ENCODE results near the gene LRRC47. TPM values are rescaled to one million over a fixed set of nuclear protein-coding genes. Genes with fewer than 3 reads are reported as not detected.

The LRRC47 gene
- total and polyA plus RNA-seq, 2 of the 13 experiments (the other 11 are each of a cell fraction or from before 2014, with no cell fraction given), result 18.3 to 52.5 TPM

- TF ChIP-seq ZSCAN21 (CRISPR knock-in tag; IDR thresholded peaks at IDR 0.05; ENCODE audit: borderline replicate concordance) (peak; percentile 57; the same call in 1 of the 2 replicates), SNAPC4 (CRISPR knock-in tag; IDR thresholded peaks at IDR 0.05) (no peak), PHF21A (CRISPR knock-in tag; IDR thresholded peaks at IDR 0.05) (peak; percentile 40; the same call in 1 of the 2 replicates), RFXANK (CRISPR knock-in tag; IDR thresholded peaks at IDR 0.05) (no peak), EEA1 (CRISPR knock-in tag; IDR thresholded peaks at IDR 0.05; ENCODE audit: borderline replicate concordance) (no peak), MXD4 (CRISPR knock-in tag; IDR thresholded peaks at IDR 0.05) (peak; percentile 67; the same call in 1 of the 2 replicates), ZNF451 (CRISPR knock-in tag; IDR thresholded peaks at IDR 0.05) (peak; percentile 52; the same call in 1 of the 2 replicates), GRHL1 (CRISPR knock-in tag; conservative IDR thresholded peaks at IDR 0.05) (no peak), HOXA5 (CRISPR knock-in tag; IDR thresholded peaks at IDR 0.05) (0 out of 2 replicates have a peak, but pooled peaks have one; percentile 31), ZNF563 (CRISPR knock-in tag; IDR thresholded peaks at IDR 0.05) (no peak), PREB (CRISPR knock-in tag; IDR thresholded peaks at IDR 0.05) (no peak)
- TF ChIP-seq, protein P1, sequence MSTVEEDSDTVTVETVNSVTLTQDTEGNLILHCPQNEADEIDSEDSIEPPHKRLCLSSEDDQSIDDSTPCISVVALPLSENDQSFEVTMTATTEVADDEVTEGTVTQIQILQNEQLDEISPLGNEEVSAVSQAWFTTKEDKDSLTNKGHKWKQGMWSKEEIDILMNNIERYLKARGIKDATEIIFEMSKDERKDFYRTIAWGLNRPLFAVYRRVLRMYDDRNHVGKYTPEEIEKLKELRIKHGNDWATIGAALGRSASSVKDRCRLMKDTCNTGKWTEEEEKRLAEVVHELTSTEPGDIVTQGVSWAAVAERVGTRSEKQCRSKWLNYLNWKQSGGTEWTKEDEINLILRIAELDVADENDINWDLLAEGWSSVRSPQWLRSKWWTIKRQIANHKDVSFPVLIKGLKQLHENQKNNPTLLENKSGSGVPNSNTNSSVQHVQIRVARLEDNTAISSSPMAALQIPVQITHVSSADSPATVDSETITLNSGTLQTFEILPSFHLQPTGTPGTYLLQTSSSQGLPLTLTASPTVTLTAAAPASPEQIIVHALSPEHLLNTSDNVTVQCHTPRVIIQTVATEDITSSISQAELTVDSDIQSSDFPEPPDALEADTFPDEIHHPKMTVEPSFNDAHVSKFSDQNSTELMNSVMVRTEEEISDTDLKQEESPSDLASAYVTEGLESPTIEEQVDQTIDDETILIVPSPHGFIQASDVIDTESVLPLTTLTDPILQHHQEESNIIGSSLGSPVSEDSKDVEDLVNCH (CRISPR knock-in tag; IDR thresholded peaks at IDR 0.05), result no peak
- TF ChIP-seq, protein P2, sequence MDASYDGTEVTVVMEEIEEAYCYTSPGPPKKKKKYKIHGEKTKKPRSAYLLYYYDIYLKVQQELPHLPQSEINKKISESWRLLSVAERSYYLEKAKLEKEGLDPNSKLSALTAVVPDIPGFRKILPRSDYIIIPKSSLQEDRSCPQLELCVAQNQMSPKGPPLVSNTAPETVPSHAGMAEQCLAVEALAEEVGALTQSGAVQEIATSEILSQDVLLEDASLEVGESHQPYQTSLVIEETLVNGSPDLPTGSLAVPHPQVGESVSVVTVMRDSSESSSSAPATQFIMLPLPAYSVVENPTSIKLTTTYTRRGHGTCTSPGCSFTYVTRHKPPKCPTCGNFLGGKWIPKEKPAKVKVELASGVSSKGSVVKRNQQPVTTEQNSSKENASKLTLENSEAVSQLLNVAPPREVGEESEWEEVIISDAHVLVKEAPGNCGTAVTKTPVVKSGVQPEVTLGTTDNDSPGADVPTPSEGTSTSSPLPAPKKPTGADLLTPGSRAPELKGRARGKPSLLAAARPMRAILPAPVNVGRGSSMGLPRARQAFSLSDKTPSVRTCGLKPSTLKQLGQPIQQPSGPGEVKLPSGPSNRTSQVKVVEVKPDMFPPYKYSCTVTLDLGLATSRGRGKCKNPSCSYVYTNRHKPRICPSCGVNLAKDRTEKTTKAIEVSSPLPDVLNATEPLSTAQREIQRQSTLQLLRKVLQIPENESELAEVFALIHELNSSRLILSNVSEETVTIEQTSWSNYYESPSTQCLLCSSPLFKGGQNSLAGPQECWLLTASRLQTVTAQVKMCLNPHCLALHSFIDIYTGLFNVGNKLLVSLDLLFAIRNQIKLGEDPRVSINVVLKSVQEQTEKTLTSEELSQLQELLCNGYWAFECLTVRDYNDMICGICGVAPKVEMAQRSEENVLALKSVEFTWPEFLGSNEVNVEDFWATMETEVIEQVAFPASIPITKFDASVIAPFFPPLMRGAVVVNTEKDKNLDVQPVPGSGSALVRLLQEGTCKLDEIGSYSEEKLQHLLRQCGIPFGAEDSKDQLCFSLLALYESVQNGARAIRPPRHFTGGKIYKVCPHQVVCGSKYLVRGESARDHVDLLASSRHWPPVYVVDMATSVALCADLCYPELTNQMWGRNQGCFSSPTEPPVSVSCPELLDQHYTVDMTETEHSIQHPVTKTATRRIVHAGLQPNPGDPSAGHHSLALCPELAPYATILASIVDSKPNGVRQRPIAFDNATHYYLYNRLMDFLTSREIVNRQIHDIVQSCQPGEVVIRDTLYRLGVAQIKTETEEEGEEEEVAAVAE (CRISPR knock-in tag; IDR thresholded peaks at IDR 0.05; ENCODE audit: borderline replicate concordance), result peak; percentile 39; the same call in 1 of the 2 replicates
These were observed 49.3 kb downstream of the LRRC47 start (continued) for GRCh38 chr1:3746830-3747521.
